SK-N-SH (cell line): ENCODE measurements around the gene CDC34. TPM values are rescaled to one million over a fixed set of nuclear protein-coding genes. Genes with fewer than 3 reads are reported as not detected.

Experiments
- CTCF ChIA-PET: fragments of 300-600, 350-600 bp; formaldehyde crosslinking; extraction: SDS; loops from one replicate; lab custom pipeline; 2021; lab: Yijun Ruan, JAX
- POLR2A ChIA-PET: fragments of 350-600 bp; sonication (Branson Sonifier 250); formaldehyde crosslinking; extraction: SDS; loops from one replicate; lab custom pipeline; 2020; ENCODE audit warnings: antibody characterized with exemption, inconsistent platforms; lab: Yijun Ruan, JAX
- DNase-seq: peaks from one replicate; pipeline ENCODE4 v3.0.0; 2012
- H2AFZ ChIP-seq: fragments of 200-600 bp; sonication (generic); 2 replicates; pipeline ENCODE4 v1.8.1; 2016; ENCODE audit warnings: antibody characterized with exemption, mild to moderate bottlenecking, low read depth
- H3F3A ChIP-seq: fragments of 200-600 bp; sonication (generic); replicated peaks from 2 replicates; pipeline ENCODE3; 2016; ENCODE audit warnings: antibody characterized with exemption, mild to moderate bottlenecking; ENCODE audit not compliant: insufficient read depth
- H3K27ac ChIP-seq, 2 experiments: fragments of 200-500 bp in 1 of 2; fragments of 200-600 bp in 1 of 2; sonication (Bioruptor generic) in 1 of 2; sonication (generic), shearing (Covaris generic) in 1 of 2; 2 replicates each; pipeline versions ENCODE4 v1.5.1 to v1.6.1; 2014 to 2016; ENCODE audit warnings: low read depth in 2 of 2, inconsistent platforms in 1 of 2, low read length in 1 of 2, mild to moderate bottlenecking in 1 of 2, mixed read lengths in 1 of 2
- H3K27me3 ChIP-seq: fragments of 200-600 bp; sonication (generic), shearing (Covaris generic); 2 replicates; pipeline ENCODE4 v1.6.1; 2016; ENCODE audit warnings: mixed run types; ENCODE audit not compliant: insufficient read depth
- H3K36me3 ChIP-seq, 2 experiments: fragments of 200-500 bp in 1 of 2; fragments of 200-600 bp in 1 of 2; sonication (Bioruptor generic) in 1 of 2; sonication (generic) in 1 of 2; replicated peaks in 1 of 2; 2 replicates each; pipeline versions ENCODE3 to v1.5.1; 2014 to 2016; ENCODE audit warnings: low read length in 1 of 2, mild to moderate bottlenecking in 1 of 2; ENCODE audit not compliant: insufficient read depth in 2 of 2, control insufficient read depth in 1 of 2
- H3K4me1 ChIP-seq, 2 experiments: fragments of 200-500 bp in 1 of 2; fragments of 200-600 bp in 1 of 2; sonication (Bioruptor generic) in 1 of 2; sonication (generic), shearing (Covaris generic) in 1 of 2; 2 replicates each; pipeline versions ENCODE4 v1.5.1 to v1.6.1; 2014 to 2016; ENCODE audit warnings: low read depth in 1 of 2, low read length in 1 of 2, mixed run types in 1 of 2; ENCODE audit not compliant: insufficient read depth in 2 of 2, control insufficient read depth in 1 of 2
- H3K4me2 ChIP-seq: fragments of 200-600 bp; sonication (generic), shearing (Covaris generic); 2 replicates; pipeline ENCODE4 v1.6.1; 2017; ENCODE audit warnings: mixed run types
- H3K4me3 ChIP-seq, 2 experiments: fragments of 200-500 bp in 1 of 2; fragments of 200-600 bp in 1 of 2; sonication (Bioruptor generic) in 1 of 2; sonication (generic), shearing (Covaris generic) in 1 of 2; 2 replicates each; pipeline versions ENCODE4 v1.5.1 to v1.8.1; 2014 to 2016; ENCODE audit warnings: low read depth in 2 of 2, inconsistent platforms in 1 of 2, low read length in 1 of 2, mild to moderate bottlenecking in 1 of 2, mixed read lengths in 1 of 2, moderate library complexity in 1 of 2
- H3K79me2 ChIP-seq: fragments of 200-600 bp; sonication (generic); 2 replicates; pipeline ENCODE4 v1.8.1; 2017; ENCODE audit warnings: mild to moderate bottlenecking; ENCODE audit not compliant: insufficient read depth
- H3K9ac ChIP-seq: fragments of 200-600 bp; sonication (generic); 2 replicates; pipeline ENCODE4 v1.6.1; 2017; ENCODE audit warnings: mixed run types
- H3K9me2 ChIP-seq: fragments of 200-600 bp; sonication (generic); 2 replicates; pipeline ENCODE4 v1.6.1; 2017; ENCODE audit warnings: mixed run types
- H3K9me3 ChIP-seq: fragments of 200-600 bp; sonication (generic); 2 replicates; pipeline ENCODE4 v1.6.1; 2017; ENCODE audit warnings: mixed run types, mild to moderate bottlenecking, moderate library complexity
- H4K20me1 ChIP-seq: fragments of 200-600 bp; sonication (generic); 2 replicates; pipeline ENCODE4 v1.6.1; 2017; ENCODE audit warnings: mild to moderate bottlenecking, mixed run types; ENCODE audit not compliant: insufficient read depth
- CHD2 ChIP-seq: fragments of 150-350 bp; IDR thresholded peaks from 2 replicates; pipeline ENCODE4 v1.6.1; 2018; ENCODE audit warnings: low read length; ENCODE audit not compliant: partially characterized antibody
- EP300 ChIP-seq, 2 experiments: IDR thresholded peaks; 2 replicates each; pipeline versions ENCODE4 v1.4.0 to v1.6.1; 2012; ENCODE audit warnings: borderline replicate concordance in 1 of 2, low read depth in 1 of 2, low read length in 1 of 2
- EZH2phosphoT487 ChIP-seq: fragments of 200-600 bp; sonication (generic); IDR thresholded peaks from 2 replicates; pipeline ENCODE4 v1.6.1; 2017; ENCODE audit warnings: low read depth, mixed run types, mild to moderate bottlenecking, antibody characterized with exemption, moderate library complexity, borderline replicate concordance
- FOXJ3 ChIP-seq: sonication (generic); formaldehyde crosslinking; IDR thresholded peaks from 2 replicates; pipeline ENCODE4 v1.5.1; 2020; ENCODE audit warnings: mild to moderate bottlenecking, missing genetic modification reagents
- GATA2 ChIP-seq: sonication (generic); formaldehyde crosslinking; IDR thresholded peaks from 2 replicates; pipeline ENCODE4 v1.5.0; 2020; ENCODE audit warnings: mild to moderate bottlenecking, missing genetic modification reagents
- JUND ChIP-seq: IDR thresholded peaks from 2 replicates; pipeline ENCODE4 v1.4.0; 2012
- MEF2A ChIP-seq: IDR thresholded peaks from 2 replicates; pipeline ENCODE4 v1.4.0; 2012; ENCODE audit warnings: low read depth, borderline replicate concordance
- MXI1 ChIP-seq: IDR thresholded peaks from 2 replicates; pipeline ENCODE4 v1.6.1; 2012; ENCODE audit warnings: mild to moderate bottlenecking, low read depth, low read length, improper control_type of control experiment
- RAD21 ChIP-seq: IDR thresholded peaks from 2 replicates; pipeline ENCODE4 v1.6.1; 2012; ENCODE audit warnings: mild to moderate bottlenecking, low read length
- RFX5 ChIP-seq: IDR thresholded peaks from 2 replicates; pipeline ENCODE4 v1.6.1; 2012; ENCODE audit warnings: mild to moderate bottlenecking, improper control_type of control experiment, low read length
- TAF1 ChIP-seq: IDR thresholded peaks from 2 replicates; pipeline ENCODE4 v1.6.1; 2012; ENCODE audit warnings: low read depth, mild to moderate bottlenecking, low read length, moderate library complexity, borderline replicate concordance
- YY1 ChIP-seq: IDR thresholded peaks from 2 replicates; pipeline ENCODE4 v1.4.0; 2012; ENCODE audit warnings: low read depth, mild to moderate bottlenecking
- WGBS: methylation state at CpG from one replicate; pipeline ENCODE4 v1.1.6; 2017; ENCODE audit warnings: low lambda C conversion rate; 5-methylcytosine and 5-hydroxymethylcytosine counted together
- polyA plus RNA-seq, 3 experiments: library from polyadenylated mRNA; depleted of rRNA; stranded (reverse); fragments of >200 nt; gene quantifications; 2 replicates each; pipeline ENCODE4 v1.2.3, GENCODE V29; 2012
- TF ChIP-seq, protein P1 (sequence below): fragments of 150-350 bp; IDR thresholded peaks from 2 replicates; pipeline ENCODE4 v1.6.1; 2016; ENCODE audit warnings: mild to moderate bottlenecking, low read depth, low read length
- TF ChIP-seq, protein P2 (sequence below): IDR thresholded peaks from 2 replicates; pipeline ENCODE4; 2012
- TF ChIP-seq, protein P3 (sequence below): IDR thresholded peaks from 2 replicates; pipeline ENCODE4 v1.4.0; 2012; ENCODE audit warnings: low read depth, borderline replicate concordance
- TF ChIP-seq, protein P4 (sequence below): fragments of 150-350 bp; IDR thresholded peaks from 2 replicates; pipeline ENCODE4 v1.6.1; 2017; ENCODE audit warnings: antibody characterized with exemption, low read length, low read depth, borderline replicate concordance
- TF ChIP-seq, protein P5 (sequence below): IDR thresholded peaks from 2 replicates; pipeline ENCODE4 v1.4.0; 2012; ENCODE audit warnings: low read depth, borderline replicate concordance
- TF ChIP-seq, protein P6 (sequence below): IDR thresholded peaks from 2 replicates; pipeline ENCODE4 v1.6.1; 2012; ENCODE audit warnings: mild to moderate bottlenecking, low read depth, low read length, moderate library complexity
- TF ChIP-seq, protein P7 (sequence below): IDR thresholded peaks from 2 replicates; pipeline ENCODE4 v1.4.0; 2012; ENCODE audit warnings: low read depth

CDC34 gene
- polyA plus RNA-seq, 1 of the 3 experiments (the other 2 are of a cell fraction): 96.7 TPM

DNA sequence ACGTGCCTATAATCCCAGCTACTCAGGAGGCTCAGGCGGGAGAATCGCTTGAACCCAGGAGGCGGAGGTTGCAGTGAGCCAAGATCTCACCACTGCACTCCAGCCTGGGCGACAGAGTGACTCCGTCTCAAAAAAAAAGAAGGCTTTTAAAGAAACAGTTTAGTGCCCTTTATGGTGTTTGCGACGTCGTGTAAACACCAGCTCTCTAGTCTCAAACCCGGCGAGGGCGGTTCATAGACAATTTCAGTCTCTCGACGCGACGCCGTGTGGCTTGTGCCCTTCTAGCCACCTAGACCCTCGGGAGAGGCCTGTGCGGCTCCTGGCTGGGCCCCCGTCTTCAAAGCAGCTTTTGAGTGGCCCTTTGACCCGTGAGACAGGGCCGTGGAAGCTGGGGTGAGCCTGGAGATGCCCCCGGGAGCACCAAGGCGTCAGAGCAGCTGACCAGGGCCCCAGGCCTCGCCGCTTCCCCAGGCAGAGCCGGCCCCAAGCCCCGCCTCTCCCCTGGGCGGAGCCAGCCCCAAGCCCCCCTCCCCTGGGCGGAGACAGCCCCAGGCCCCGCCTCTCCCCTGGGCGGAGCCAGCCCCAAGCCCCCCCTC, 40.3 kb upstream of the CDC34 start (continued):
- no peak for TF ChIP-seq CHD2

DNA sequence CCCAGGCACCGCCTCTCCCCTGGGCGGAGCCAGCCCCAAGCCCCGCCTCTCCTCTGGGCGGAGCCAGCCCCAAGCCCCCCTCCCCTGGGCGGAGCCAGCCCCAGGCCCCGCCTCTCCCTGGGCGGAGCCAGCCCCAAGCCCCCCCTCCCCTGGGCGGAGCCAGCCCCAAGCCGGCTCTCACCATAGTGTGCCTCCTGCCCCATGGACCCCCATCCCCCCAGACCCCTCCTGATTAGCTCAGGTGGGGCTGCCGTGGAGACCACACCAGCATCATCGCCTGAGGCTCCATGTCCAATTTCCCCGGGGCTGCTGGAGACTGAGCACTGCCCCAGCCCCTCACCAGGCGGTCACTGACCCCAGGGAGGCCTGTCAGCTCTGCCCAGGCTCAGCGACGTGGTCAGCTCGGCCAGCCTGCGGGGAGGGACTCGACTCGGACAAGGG, 39.4 kb upstream of the CDC34 start:
- no peaks in the 10 kb centered on the region for H4K20me1 ChIP-seq
- no peaks in the 10 kb centered on the region for H3K27me3 ChIP-seq
- H3K4me3 ChIP-seq: no peak overlapping the region
- no peaks in the 10 kb centered on the region for H3K36me3 ChIP-seq
- H3F3A ChIP-seq: peaks cover 9% of the 10 kb centered on the region
- no peak overlapping the region for H3K4me2 ChIP-seq
- H3K79me2 ChIP-seq: no peaks in the 10 kb centered on the region
- POLR2A ChIA-PET: no interaction called here
- peaks cover 0 to 7% of the 10 kb centered on the region in 2 experiments; a peak in 1 of 4 replicates for H3K4me1 ChIP-seq
- WGBS: no CpG with 5 or more reads among the region's 19 CpGs
- no peak overlapping the region for H3K27ac ChIP-seq
- no peaks in the 10 kb centered on the region for H3K9me3 ChIP-seq
- CTCF ChIA-PET: interaction anchor here (1.2 to 2.0 kb wide), 2 partner anchors 14 to 108 kb away, joined by 4 to 12 read pairs; no protein-coding TSS in a partner anchor
- no peak overlapping the region for H2AFZ ChIP-seq
- H3K9ac ChIP-seq: no peak overlapping the region
- TF ChIP-seq, protein P1, sequence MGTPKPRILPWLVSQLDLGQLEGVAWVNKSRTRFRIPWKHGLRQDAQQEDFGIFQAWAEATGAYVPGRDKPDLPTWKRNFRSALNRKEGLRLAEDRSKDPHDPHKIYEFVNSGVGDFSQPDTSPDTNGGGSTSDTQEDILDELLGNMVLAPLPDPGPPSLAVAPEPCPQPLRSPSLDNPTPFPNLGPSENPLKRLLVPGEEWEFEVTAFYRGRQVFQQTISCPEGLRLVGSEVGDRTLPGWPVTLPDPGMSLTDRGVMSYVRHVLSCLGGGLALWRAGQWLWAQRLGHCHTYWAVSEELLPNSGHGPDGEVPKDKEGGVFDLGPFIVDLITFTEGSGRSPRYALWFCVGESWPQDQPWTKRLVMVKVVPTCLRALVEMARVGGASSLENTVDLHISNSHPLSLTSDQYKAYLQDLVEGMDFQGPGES: no peak
- TF ChIP-seq JUND: no peak
- TF ChIP-seq RAD21: no peak
- no peak for TF ChIP-seq MEF2A
- TF ChIP-seq TAF1: no peak
- TF ChIP-seq, protein P2, sequence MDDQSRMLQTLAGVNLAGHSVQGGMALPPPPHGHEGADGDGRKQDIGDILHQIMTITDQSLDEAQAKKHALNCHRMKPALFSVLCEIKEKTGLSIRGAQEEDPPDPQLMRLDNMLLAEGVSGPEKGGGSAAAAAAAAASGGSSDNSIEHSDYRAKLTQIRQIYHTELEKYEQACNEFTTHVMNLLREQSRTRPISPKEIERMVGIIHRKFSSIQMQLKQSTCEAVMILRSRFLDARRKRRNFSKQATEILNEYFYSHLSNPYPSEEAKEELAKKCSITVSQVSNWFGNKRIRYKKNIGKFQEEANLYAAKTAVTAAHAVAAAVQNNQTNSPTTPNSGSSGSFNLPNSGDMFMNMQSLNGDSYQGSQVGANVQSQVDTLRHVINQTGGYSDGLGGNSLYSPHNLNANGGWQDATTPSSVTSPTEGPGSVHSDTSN: no peak
- TF ChIP-seq YY1: no peak
- TF ChIP-seq, protein P3, sequence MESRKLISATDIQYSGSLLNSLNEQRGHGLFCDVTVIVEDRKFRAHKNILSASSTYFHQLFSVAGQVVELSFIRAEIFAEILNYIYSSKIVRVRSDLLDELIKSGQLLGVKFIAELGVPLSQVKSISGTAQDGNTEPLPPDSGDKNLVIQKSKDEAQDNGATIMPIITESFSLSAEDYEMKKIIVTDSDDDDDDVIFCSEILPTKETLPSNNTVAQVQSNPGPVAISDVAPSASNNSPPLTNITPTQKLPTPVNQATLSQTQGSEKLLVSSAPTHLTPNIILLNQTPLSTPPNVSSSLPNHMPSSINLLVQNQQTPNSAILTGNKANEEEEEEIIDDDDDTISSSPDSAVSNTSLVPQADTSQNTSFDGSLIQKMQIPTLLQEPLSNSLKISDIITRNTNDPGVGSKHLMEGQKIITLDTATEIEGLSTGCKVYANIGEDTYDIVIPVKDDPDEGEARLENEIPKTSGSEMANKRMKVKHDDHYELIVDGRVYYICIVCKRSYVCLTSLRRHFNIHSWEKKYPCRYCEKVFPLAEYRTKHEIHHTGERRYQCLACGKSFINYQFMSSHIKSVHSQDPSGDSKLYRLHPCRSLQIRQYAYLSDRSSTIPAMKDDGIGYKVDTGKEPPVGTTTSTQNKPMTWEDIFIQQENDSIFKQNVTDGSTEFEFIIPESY: no peak
- TF ChIP-seq, protein P4, sequence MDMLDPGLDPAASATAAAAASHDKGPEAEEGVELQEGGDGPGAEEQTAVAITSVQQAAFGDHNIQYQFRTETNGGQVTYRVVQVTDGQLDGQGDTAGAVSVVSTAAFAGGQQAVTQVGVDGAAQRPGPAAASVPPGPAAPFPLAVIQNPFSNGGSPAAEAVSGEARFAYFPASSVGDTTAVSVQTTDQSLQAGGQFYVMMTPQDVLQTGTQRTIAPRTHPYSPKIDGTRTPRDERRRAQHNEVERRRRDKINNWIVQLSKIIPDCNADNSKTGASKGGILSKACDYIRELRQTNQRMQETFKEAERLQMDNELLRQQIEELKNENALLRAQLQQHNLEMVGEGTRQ: no peak
- TF ChIP-seq GATA2 (CRISPR knock-in tag): no peak
- TF ChIP-seq, protein P5, sequence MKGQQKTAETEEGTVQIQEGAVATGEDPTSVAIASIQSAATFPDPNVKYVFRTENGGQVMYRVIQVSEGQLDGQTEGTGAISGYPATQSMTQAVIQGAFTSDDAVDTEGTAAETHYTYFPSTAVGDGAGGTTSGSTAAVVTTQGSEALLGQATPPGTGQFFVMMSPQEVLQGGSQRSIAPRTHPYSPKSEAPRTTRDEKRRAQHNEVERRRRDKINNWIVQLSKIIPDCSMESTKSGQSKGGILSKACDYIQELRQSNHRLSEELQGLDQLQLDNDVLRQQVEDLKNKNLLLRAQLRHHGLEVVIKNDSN: no peak
- TF ChIP-seq EZH2phosphoT487: no peak
- TF ChIP-seq, protein P6, sequence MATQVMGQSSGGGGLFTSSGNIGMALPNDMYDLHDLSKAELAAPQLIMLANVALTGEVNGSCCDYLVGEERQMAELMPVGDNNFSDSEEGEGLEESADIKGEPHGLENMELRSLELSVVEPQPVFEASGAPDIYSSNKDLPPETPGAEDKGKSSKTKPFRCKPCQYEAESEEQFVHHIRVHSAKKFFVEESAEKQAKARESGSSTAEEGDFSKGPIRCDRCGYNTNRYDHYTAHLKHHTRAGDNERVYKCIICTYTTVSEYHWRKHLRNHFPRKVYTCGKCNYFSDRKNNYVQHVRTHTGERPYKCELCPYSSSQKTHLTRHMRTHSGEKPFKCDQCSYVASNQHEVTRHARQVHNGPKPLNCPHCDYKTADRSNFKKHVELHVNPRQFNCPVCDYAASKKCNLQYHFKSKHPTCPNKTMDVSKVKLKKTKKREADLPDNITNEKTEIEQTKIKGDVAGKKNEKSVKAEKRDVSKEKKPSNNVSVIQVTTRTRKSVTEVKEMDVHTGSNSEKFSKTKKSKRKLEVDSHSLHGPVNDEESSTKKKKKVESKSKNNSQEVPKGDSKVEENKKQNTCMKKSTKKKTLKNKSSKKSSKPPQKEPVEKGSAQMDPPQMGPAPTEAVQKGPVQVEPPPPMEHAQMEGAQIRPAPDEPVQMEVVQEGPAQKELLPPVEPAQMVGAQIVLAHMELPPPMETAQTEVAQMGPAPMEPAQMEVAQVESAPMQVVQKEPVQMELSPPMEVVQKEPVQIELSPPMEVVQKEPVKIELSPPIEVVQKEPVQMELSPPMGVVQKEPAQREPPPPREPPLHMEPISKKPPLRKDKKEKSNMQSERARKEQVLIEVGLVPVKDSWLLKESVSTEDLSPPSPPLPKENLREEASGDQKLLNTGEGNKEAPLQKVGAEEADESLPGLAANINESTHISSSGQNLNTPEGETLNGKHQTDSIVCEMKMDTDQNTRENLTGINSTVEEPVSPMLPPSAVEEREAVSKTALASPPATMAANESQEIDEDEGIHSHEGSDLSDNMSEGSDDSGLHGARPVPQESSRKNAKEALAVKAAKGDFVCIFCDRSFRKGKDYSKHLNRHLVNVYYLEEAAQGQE: no peak
- TF ChIP-seq EP300 (IDR thresholded peaks at IDR 0.05; ENCODE audit: borderline replicate concordance in 1 of 2, low read depth in 1 of 2, low read length in 1 of 2): no peak
- TF ChIP-seq, protein P7, sequence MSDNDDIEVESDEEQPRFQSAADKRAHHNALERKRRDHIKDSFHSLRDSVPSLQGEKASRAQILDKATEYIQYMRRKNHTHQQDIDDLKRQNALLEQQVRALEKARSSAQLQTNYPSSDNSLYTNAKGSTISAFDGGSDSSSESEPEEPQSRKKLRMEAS: no peak
- TF ChIP-seq RFX5: no peak
- TF ChIP-seq FOXJ3 (CRISPR knock-in tag): no peak
- no peak for TF ChIP-seq MXI1
- H3K9me2 ChIP-seq: no peaks in the 10 kb centered on the region
- DNase-seq: peak; percentile 69
